ENCODE measurements around the gene SLC25A28.

SLC25A28 gene

DNA sequence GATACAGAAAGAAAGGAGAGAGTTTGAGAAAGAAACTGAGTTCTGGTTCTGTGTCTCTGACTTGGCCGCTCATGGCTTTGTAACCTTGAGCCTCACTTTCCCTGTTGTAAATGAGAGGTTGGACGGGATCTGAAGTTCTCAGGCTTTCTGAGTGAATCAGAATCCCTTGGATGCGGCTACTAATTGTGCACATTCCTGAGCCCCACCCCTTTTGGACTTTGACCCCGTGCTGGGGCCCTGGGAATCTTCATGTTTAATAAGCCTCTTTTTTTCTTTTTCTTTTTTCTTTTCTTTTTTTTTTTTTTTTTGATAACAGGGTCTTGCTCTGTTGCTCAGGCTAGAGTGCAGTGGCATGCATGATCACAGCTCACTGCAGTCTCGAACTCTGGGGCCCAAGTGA, 26.9 kb downstream of the SLC25A28 start:
- no peak for DNase-seq (ENCODE audit: low read depth in 2 of 3, low spot score in 1 of 3)

DNA sequence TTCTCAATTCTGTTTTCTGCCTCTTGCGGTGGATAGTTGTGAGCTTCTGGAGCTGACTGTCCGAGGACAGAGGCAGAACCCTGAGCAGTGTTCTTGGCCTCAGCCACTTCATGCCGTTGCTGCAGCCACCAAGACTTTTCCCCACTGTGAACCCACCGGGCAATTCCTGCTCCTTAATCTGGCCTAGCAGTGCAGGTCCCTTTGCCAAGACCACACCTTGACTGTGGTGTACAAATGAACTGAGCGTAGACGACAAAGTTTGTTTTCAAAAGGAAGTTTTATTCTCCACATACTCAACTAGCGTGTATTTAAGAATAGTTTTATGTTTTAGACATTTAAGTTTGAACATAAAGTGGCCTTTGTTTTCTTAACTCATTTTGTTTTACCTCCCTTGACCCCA, 29.4 kb downstream of the SLC25A28 start:
- no peak for DNase-seq (ENCODE audit: low read depth in 2 of 3, low spot score in 1 of 3)

GRCh38 chr10:99583687-99584086, 36.6 kb downstream of the SLC25A28 start:
- no peak for DNase-seq (ENCODE audit: low read depth in 2 of 3, low spot score in 1 of 3)

GRCh38 chr10:99582255-99582770, 37.9 kb downstream of the SLC25A28 start:
- DNase-seq (ENCODE audit: low read depth in 2 of 3, low spot score in 1 of 3) = no peak

DNA sequence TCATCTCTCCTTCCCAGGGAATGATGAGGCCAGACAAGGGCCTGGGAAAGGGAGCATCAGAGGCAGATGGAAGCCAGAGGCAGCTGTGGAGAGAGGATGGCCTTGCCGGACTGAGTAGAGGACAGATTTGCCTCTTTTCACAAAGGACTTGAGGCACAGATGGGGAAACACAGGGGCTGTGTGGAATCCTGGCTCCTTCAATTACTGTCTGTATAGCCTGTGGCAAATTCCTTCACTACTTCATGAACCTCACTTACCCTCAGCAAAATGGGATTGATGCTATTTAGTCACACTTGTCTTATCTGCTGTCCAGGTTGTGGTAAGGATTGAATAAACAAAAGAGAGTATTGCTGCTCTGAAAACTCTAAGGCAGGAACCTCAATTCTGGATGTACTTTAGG, 40.3 kb downstream of the SLC25A28 start:
- no peak for DNase-seq (ENCODE audit: low read depth in 2 of 3, low spot score in 1 of 3)

- no peak for DNase-seq (ENCODE audit: low read depth in 2 of 3, low spot score in 1 of 3)
Observed at GRCh38 chr10:99573790-99574189, 46.4 kb downstream of the SLC25A28 start.

- DNase-seq (ENCODE audit: low read depth in 2 of 3, low spot score in 1 of 3) = no peak
Observed at GRCh38 chr10:99571816-99572215, 48.4 kb downstream of the SLC25A28 start.

- DNase-seq (ENCODE audit: low read depth in 2 of 3, low spot score in 1 of 3) = no peak
Observed at GRCh38 chr10:99569961-99570360, 50.3 kb downstream of the SLC25A28 start.

GRCh38 chr10:99569253-99569939, 50.8 kb downstream of the SLC25A28 start:
- no peak for DNase-seq (ENCODE audit: low read depth in 2 of 3, low spot score in 1 of 3)

- DNase-seq (ENCODE audit: low read depth in 2 of 3, low spot score in 1 of 3) = no peak
Observed at GRCh38 chr10:99565166-99565565, 55.1 kb downstream of the SLC25A28 start.

- no peak for DNase-seq (ENCODE audit: low read depth in 2 of 3, low spot score in 1 of 3)
Observed at GRCh38 chr10:99564361-99564760, 55.9 kb downstream of the SLC25A28 start.

GRCh38 chr10:99562631-99563030, 57.6 kb downstream of the SLC25A28 start:
- DNase-seq (ENCODE audit: low read depth in 2 of 3, low spot score in 1 of 3) = no peak
